IMR-90 (cell line): ENCODE results near the gene CADM1. TPM values are rescaled to one million over a fixed set of nuclear protein-coding genes. Genes with fewer than 3 reads are reported as not detected.

ENCODE experiments used
- ATAC-seq: fragments of 200-7000 bp; cut with Tn5 transposase; 2 replicates; pipeline ENCODE4 v1.9.1; 2020; ENCODE audit warnings: low read depth, mild to moderate bottlenecking, moderate library complexity
- BruUV-seq: library from RNA; stranded (reverse); fragments of 400-500 nt; replicated peaks from 2 replicates; lab custom pipeline; 2021; lab: Mats Ljungman, UMichigan
- CTCF ChIA-PET: fragments of 300-600 bp; formaldehyde crosslinking; extraction: SDS; loops from one replicate; lab custom pipeline; 2021; ENCODE audit warnings: antibody characterized with exemption; lab: Yijun Ruan, JAX
- POLR2A ChIA-PET: fragments of 300-600 bp; sonication (Branson Sonifier 250); formaldehyde crosslinking; loops from one replicate; lab custom pipeline; 2022; ENCODE audit warnings: antibody characterized with exemption; ENCODE audit not compliant: unreplicated experiment; lab: Charles Lee
- DNase-seq: peaks from one replicate; pipeline ENCODE4 v3.0.0; 2013
- H2AFZ ChIP-seq: replicated peaks from 2 replicates; pipeline ENCODE3; 2013; ENCODE audit warnings: low read length, mild to moderate bottlenecking; ENCODE audit not compliant: poor library complexity
- H2AK5ac ChIP-seq: 2 replicates; pipeline ENCODE4 v1.6.1; 2013; ENCODE audit warnings: low read depth, low read length, inconsistent platforms
- H2AK9ac ChIP-seq: replicated peaks from 2 replicates; pipeline ENCODE3; 2013; ENCODE audit warnings: mild to moderate bottlenecking, low read depth, low read length, moderate library complexity; ENCODE audit not compliant: poor library complexity
- H2BK120ac ChIP-seq: 2 replicates; pipeline ENCODE4 v1.6.1; 2013; ENCODE audit warnings: low read depth, low read length, inconsistent platforms
- H2BK15ac ChIP-seq: 3 replicates; pipeline ENCODE4 v1.6.1; 2013; ENCODE audit warnings: low read depth, low read length, inconsistent platforms
- H2BK20ac ChIP-seq: 2 replicates; pipeline ENCODE4 v1.6.1; 2013; ENCODE audit warnings: low read depth, mild to moderate bottlenecking, inconsistent platforms, low read length, moderate library complexity
- H2BK5ac ChIP-seq: 2 replicates; pipeline ENCODE4 v1.6.1; 2013; ENCODE audit warnings: mild to moderate bottlenecking, low read depth, low read length, inconsistent platforms; ENCODE audit not compliant: poor library complexity, severe bottlenecking
- H3K14ac ChIP-seq: replicated peaks from 2 replicates; pipeline ENCODE4 v1.6.1; 2013; ENCODE audit warnings: low read depth, low read length, inconsistent platforms
- H3K18ac ChIP-seq: 2 replicates; pipeline ENCODE4 v1.6.1; 2013; ENCODE audit warnings: low read depth, low read length, control low read depth
- H3K23ac ChIP-seq: 2 replicates; pipeline ENCODE4 v1.6.1; 2013; ENCODE audit warnings: low read depth, low read length, inconsistent platforms
- H3K27ac ChIP-seq: 2 replicates; pipeline ENCODE4 v1.5.1; 2013; ENCODE audit warnings: mild to moderate bottlenecking, control low read depth, low read length; ENCODE audit not compliant: insufficient read depth
- H3K27me3 ChIP-seq: 2 replicates; pipeline ENCODE4 v1.6.1; 2013; ENCODE audit warnings: low read length; ENCODE audit not compliant: control insufficient read depth, insufficient read depth
- H3K36me3 ChIP-seq: 2 replicates; pipeline ENCODE4 v1.6.1; 2013; ENCODE audit warnings: low read length, mixed read lengths; ENCODE audit not compliant: control insufficient read depth, insufficient read depth
- H3K4ac ChIP-seq: 2 replicates; pipeline ENCODE4 v1.6.1; 2013; ENCODE audit warnings: low read depth, low read length, inconsistent platforms
- H3K4me1 ChIP-seq: 2 replicates; pipeline ENCODE4 v1.6.1; 2013; ENCODE audit warnings: low read length, mixed read lengths; ENCODE audit not compliant: control insufficient read depth, insufficient read depth
- H3K4me2 ChIP-seq: 2 replicates; pipeline ENCODE4 v1.6.1; 2013; ENCODE audit warnings: low read depth, mild to moderate bottlenecking, control low read depth, low read length, moderate library complexity
- H3K4me3 ChIP-seq: 2 replicates; pipeline ENCODE4 v1.5.1; 2013; ENCODE audit warnings: low read depth, mild to moderate bottlenecking, control low read depth, low read length, moderate library complexity; ENCODE audit not compliant: insufficient read depth
- H3K56ac ChIP-seq: 2 replicates; pipeline ENCODE4 v1.6.1; 2013; ENCODE audit warnings: low read length, inconsistent platforms; ENCODE audit not compliant: insufficient read depth; ENCODE audit errors: extremely low read depth
- H3K79me1 ChIP-seq, 2 experiments: 2 replicates each; pipeline ENCODE4 v1.6.1; 2013; ENCODE audit warnings: low read length in 2 of 2, inconsistent platforms in 1 of 2, low read depth in 1 of 2
- H3K9ac ChIP-seq: 2 replicates; pipeline ENCODE4 v1.6.1; 2013; ENCODE audit warnings: low read depth, low read length, control low read depth
- H3K9me1 ChIP-seq: 2 replicates; pipeline ENCODE4 v1.6.1; 2013; ENCODE audit warnings: low read length, inconsistent platforms; ENCODE audit not compliant: insufficient read depth
- H3K9me3 ChIP-seq: 2 replicates; pipeline ENCODE4 v1.6.1; 2013; ENCODE audit warnings: low read length; ENCODE audit not compliant: control insufficient read depth, insufficient read depth
- H4K20me1 ChIP-seq: 2 replicates; pipeline ENCODE4 v1.6.1; 2013; ENCODE audit warnings: low read length, inconsistent platforms; ENCODE audit not compliant: insufficient read depth
- H4K5ac ChIP-seq: 2 replicates; pipeline ENCODE4 v1.6.1; 2013; ENCODE audit warnings: mild to moderate bottlenecking, low read depth, low read length, control low read depth
- H4K8ac ChIP-seq, 2 experiments: 2 replicates each; pipeline ENCODE4 v1.6.1; 2013; ENCODE audit warnings: low read depth in 2 of 2, low read length in 2 of 2, control low read depth in 1 of 2, inconsistent platforms in 1 of 2
- H4K91ac ChIP-seq: 2 replicates; pipeline ENCODE4 v1.6.1; 2013; ENCODE audit warnings: low read depth, low read length, inconsistent platforms; ENCODE audit not compliant: insufficient read depth
- BHLHE40 ChIP-seq: fragments of 150-350 bp; IDR thresholded peaks from 2 replicates; pipeline ENCODE4 v1.6.1; 2016; ENCODE audit warnings: mild to moderate bottlenecking, low read depth, low read length
- CEBPB ChIP-seq: IDR thresholded peaks from 2 replicates; pipeline ENCODE4 v1.6.1; 2012; ENCODE audit warnings: low read depth, low read length, improper control_type of control experiment
- CHD1 ChIP-seq: IDR thresholded peaks from 2 replicates; pipeline ENCODE4 v1.6.1; 2012; ENCODE audit warnings: low read depth, low read length, improper control_type of control experiment
- FOS ChIP-seq: fragments of 150-350 bp; IDR thresholded peaks from 2 replicates; pipeline ENCODE4 v1.6.1; 2016; ENCODE audit warnings: low read depth, low read length
- MAFK ChIP-seq: IDR thresholded peaks from 2 replicates; pipeline ENCODE4 v1.6.1; 2012; ENCODE audit warnings: low read depth, low read length, improper control_type of control experiment
- MAZ ChIP-seq: IDR thresholded peaks from 2 replicates; pipeline ENCODE4 v1.6.1; 2012; ENCODE audit warnings: low read depth, mild to moderate bottlenecking, low read length, improper control_type of control experiment, moderate library complexity, borderline replicate concordance
- MXI1 ChIP-seq: IDR thresholded peaks from 2 replicates; pipeline ENCODE4 v1.6.1; 2012; ENCODE audit warnings: low read depth, mild to moderate bottlenecking, low read length, moderate library complexity, borderline replicate concordance
- NFE2L2 ChIP-seq: fragments of 150-350 bp; IDR thresholded peaks from 2 replicates; pipeline ENCODE4 v1.6.1; 2016; ENCODE audit warnings: low read depth, mild to moderate bottlenecking, low read length
- POLR2A ChIP-seq: IDR thresholded peaks from 2 replicates; pipeline ENCODE4 v1.6.1; 2012; ENCODE audit warnings: mild to moderate bottlenecking, low read depth, low read length
- RAD21 ChIP-seq: IDR thresholded peaks from 2 replicates; pipeline ENCODE4 v1.6.1; 2012; ENCODE audit warnings: low read length, improper control_type of control experiment
- RCOR1 ChIP-seq: IDR thresholded peaks from 2 replicates; pipeline ENCODE4 v1.6.1; 2012; ENCODE audit warnings: mild to moderate bottlenecking, low read length, improper control_type of control experiment; ENCODE audit not compliant: insufficient replicate concordance
- RFX5 ChIP-seq: IDR thresholded peaks from 2 replicates; pipeline ENCODE4 v1.8.0; 2012; ENCODE audit warnings: low read depth, mild to moderate bottlenecking, low read length, moderate library complexity
- SMC3 ChIP-seq: fragments of 150-350 bp; IDR thresholded peaks from 2 replicates; pipeline ENCODE4 v1.6.1; 2016; ENCODE audit warnings: low read depth, mild to moderate bottlenecking, antibody characterized with exemption, low read length, moderate library complexity
- WGBS, 2 experiments: methylation state at CpG; one replicate each; pipeline versions ENCODE4 v1.1.5 to v1.1.7; 2013; ENCODE audit warnings: missing lambda C conversion rate in 2 of 2; ENCODE audit not compliant: insufficient read length in 1 of 2; ENCODE audit errors: extremely low coverage in 2 of 2; 5-methylcytosine and 5-hydroxymethylcytosine counted together
- dilution Hi-C: fragments of 300-500 bp; cut with HindIII; formaldehyde crosslinking; loops from one replicate; pipeline ENCODE4 v1.14.3; 2018; ENCODE audit warnings: low sequenced_read_pairs; ENCODE audit not compliant: unreplicated experiment
- in situ Hi-C: fragments of 300-500 bp; cut with MboI; formaldehyde crosslinking; loops from 3 replicates; pipeline ENCODE4 v1.14.3; 2019; ENCODE audit warnings: low sequenced_read_pairs, inconsistent platforms, mixed read lengths
- intact Hi-C: fragments of 100-400 bp; cut with micrococcal nuclease; formaldehyde crosslinking; loops from 2 replicates; pipeline ENCODE4 v1.10.0; 2022
- polyA plus RNA-seq, 3 experiments: library from polyadenylated mRNA; depleted of rRNA; stranded (reverse); fragments of >200 nt; gene quantifications; 2 replicates each; pipeline ENCODE4 v1.2.3, GENCODE V29; 2012; ENCODE audit warnings: low replicate concordance in 1 of 3
- total RNA-seq: library from RNA; depleted of rRNA; stranded (reverse); fragments of >200 nt; gene quantifications from 2 replicates; pipeline ENCODE4 v1.2.3, GENCODE V29; 2012
- TF ChIP-seq, protein P1 (sequence below): conservative IDR thresholded peaks from 2 replicates; pipeline ENCODE4 v1.5.1; 2012; ENCODE audit warnings: mild to moderate bottlenecking, low read depth, low read length, improper control_type of control experiment
- TF ChIP-seq, protein P2 (sequence below): fragments of 150-350 bp; IDR thresholded peaks from 2 replicates; pipeline ENCODE4 v1.6.1; 2017; ENCODE audit warnings: mild to moderate bottlenecking, antibody characterized with exemption, low read length, low read depth
- TF ChIP-seq, protein P3 (sequence below): fragments of 150-350 bp; IDR thresholded peaks from 2 replicates; pipeline ENCODE4 v1.6.1; 2016; ENCODE audit warnings: low read depth, mild to moderate bottlenecking, low read length, moderate library complexity, borderline replicate concordance

Gene CADM1
- total and polyA plus RNA-seq, 2 of the 4 experiments (the other 2 are of a cell fraction), result 28.8 to 77.1 TPM

DNA sequence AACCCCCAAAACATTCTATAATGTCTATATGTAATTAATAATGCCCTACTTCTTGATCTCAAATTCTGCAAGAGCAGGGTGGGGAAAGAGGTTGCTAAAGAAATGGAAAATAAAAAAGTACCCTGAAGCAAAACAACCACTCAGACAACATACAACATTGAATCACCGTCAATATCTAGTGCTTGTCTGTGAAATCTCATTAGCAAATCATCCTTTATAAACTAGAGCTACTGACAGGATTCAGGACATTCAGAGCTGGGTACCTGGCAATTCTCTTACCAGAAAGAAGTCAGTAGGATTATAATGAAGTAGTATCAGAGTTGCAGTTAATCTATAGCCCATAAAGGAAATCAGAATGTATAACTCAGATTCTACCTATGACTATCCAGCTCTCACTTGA is 143.2 kb downstream of the CADM1 start:
- TF ChIP-seq, protein P1, sequence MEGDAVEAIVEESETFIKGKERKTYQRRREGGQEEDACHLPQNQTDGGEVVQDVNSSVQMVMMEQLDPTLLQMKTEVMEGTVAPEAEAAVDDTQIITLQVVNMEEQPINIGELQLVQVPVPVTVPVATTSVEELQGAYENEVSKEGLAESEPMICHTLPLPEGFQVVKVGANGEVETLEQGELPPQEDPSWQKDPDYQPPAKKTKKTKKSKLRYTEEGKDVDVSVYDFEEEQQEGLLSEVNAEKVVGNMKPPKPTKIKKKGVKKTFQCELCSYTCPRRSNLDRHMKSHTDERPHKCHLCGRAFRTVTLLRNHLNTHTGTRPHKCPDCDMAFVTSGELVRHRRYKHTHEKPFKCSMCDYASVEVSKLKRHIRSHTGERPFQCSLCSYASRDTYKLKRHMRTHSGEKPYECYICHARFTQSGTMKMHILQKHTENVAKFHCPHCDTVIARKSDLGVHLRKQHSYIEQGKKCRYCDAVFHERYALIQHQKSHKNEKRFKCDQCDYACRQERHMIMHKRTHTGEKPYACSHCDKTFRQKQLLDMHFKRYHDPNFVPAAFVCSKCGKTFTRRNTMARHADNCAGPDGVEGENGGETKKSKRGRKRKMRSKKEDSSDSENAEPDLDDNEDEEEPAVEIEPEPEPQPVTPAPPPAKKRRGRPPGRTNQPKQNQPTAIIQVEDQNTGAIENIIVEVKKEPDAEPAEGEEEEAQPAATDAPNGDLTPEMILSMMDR, result no peak
- TF ChIP-seq RAD21, result no peak
- no peak for TF ChIP-seq FOS
- no peak for TF ChIP-seq MAZ
- TF ChIP-seq, protein P2, sequence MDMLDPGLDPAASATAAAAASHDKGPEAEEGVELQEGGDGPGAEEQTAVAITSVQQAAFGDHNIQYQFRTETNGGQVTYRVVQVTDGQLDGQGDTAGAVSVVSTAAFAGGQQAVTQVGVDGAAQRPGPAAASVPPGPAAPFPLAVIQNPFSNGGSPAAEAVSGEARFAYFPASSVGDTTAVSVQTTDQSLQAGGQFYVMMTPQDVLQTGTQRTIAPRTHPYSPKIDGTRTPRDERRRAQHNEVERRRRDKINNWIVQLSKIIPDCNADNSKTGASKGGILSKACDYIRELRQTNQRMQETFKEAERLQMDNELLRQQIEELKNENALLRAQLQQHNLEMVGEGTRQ, result no peak
- TF ChIP-seq, protein P3, sequence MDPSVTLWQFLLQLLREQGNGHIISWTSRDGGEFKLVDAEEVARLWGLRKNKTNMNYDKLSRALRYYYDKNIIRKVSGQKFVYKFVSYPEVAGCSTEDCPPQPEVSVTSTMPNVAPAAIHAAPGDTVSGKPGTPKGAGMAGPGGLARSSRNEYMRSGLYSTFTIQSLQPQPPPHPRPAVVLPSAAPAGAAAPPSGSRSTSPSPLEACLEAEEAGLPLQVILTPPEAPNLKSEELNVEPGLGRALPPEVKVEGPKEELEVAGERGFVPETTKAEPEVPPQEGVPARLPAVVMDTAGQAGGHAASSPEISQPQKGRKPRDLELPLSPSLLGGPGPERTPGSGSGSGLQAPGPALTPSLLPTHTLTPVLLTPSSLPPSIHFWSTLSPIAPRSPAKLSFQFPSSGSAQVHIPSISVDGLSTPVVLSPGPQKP, result no peak
- no peak for TF ChIP-seq CHD1
- TF ChIP-seq MXI1, result no peak
- no peak for TF ChIP-seq NFE2L2
- TF ChIP-seq MAFK, result no peak
- TF ChIP-seq SMC3, result no peak
- no peak for TF ChIP-seq POLR2A
- no peak for TF ChIP-seq RCOR1
- TF ChIP-seq BHLHE40, result no peak
- TF ChIP-seq CEBPB, result no peak
- TF ChIP-seq RFX5, result no peak
- no CpG with 5 or more reads among the region's 1 CpG for WGBS, 2 experiments
- H2BK15ac ChIP-seq, result no peak overlapping the region
- peaks cover 5% of the 10 kb centered on the region for H3K4me1 ChIP-seq
- ChIA-PET POLR2A (no interaction called here), CTCF (no interaction called here)
- H3K4ac ChIP-seq, result no peak overlapping the region
- no peak overlapping the region for H2BK120ac ChIP-seq
- H3K56ac ChIP-seq, result no peak overlapping the region
- no peak overlapping the region for H3K18ac ChIP-seq
- in situ Hi-C loops (no loop called here), dilution Hi-C loops (no loop called here), intact Hi-C loops (loop anchor here (5.0 kb wide), 1 partner anchor 36 kb away; no protein-coding TSS in a partner anchor)
- no peak overlapping the region for H2BK5ac ChIP-seq
- H4K20me1 ChIP-seq, result no peaks in the 10 kb centered on the region
- no peaks in the 10 kb centered on the region for H3K9me3 ChIP-seq
- H3K14ac ChIP-seq, result no peak overlapping the region
- no peak overlapping the region for H3K4me2 ChIP-seq
- no peak overlapping the region for H3K4me3 ChIP-seq
- H2AFZ ChIP-seq, result no peak overlapping the region
- H3K9ac ChIP-seq, result no peak overlapping the region
- no peak overlapping the region for H2BK20ac ChIP-seq
- DNase-seq, result no peak
- H3K9me1 ChIP-seq, result peaks cover 2% of the 10 kb centered on the region; the same call in 1 of the 2 replicates
- ATAC-seq, result no peak
- 0 out of 4 replicates have a peak, but pooled peaks cover 0 to 3% of the 10 kb centered on the region in 2 experiments for H3K79me1 ChIP-seq
- no peak overlapping the region for H2AK9ac ChIP-seq
- H4K8ac ChIP-seq, result no peak overlapping the region
- no peak overlapping the region for H3K23ac ChIP-seq
- no peak overlapping the region for H3K27ac ChIP-seq
- no TSS peak for BruUV-seq
- H4K5ac ChIP-seq, result no peak overlapping the region
- no peak overlapping the region for H2AK5ac ChIP-seq
- H3K36me3 ChIP-seq, result no peaks in the 10 kb centered on the region
- H4K91ac ChIP-seq, result no peak overlapping the region
- H3K27me3 ChIP-seq, result no peaks in the 10 kb centered on the region
